Stimulated activated CD4-positive, alpha-beta T cell treated with anti-CD3 and anti-CD28 coated beads, Interleukin-15, amount 100 ng/mL, for 48 hours (primary cell): ENCODE data around the gene LRRC8C.
"Not testable (repeated sequence)": the region's sequence is repeated elsewhere in the genome, so short reads cannot be mapped to it uniquely, and the experiment has no call there.

Experiments
- DNase-seq, 2 donors: peaks; one replicate each; pipeline ENCODE4 v3.0.0-alpha.2; 2020; ENCODE audit warnings: low read depth in 2 of 2

LRRC8C gene

DNA sequence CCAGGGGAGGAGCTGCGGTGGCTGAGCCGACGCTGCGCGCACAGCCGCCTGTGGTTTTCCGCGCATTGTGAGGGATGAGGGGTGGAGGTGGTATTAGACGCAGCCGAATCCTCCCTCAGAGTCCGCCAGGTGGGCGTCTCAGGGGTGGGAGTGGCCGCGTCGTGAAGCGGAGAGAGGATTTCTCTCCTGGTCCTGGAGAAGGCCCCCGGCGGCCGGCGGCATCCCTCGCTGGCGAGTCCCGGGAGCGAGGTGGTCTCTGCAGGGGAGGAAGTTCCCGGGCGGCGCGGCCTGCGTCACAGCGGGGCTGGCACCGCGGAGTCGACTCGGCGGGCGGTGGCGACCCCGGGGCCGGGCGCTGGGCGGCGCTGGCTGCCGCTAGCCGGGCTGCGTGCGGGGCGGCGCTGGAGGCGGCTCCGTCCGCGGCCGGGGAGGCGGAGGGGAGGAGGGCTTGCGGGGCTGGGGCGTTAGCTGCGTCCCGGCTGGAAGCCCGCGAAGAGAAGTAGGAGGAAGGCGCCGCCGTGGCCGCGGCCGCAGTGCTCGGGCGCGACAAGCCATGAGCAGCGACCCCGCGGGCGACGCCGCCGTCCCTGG lies at the start of gene LRRC8C:
Gene LRRC8C (plus strand): TSS at position 464 of the 591 bp plus-strand sequence. CDS start 53,354 bp downstream, outside the sequence.
- DNase-seq = peak; percentile 65 to 81

- DNase-seq = no peak
Measured at GRCh38 chr1:89584211-89584610, 48.7 kb upstream of the LRRC8C start.

GRCh38 chr1:89584781-89585180 lies 48.1 kb upstream of the LRRC8C start:
- DNase-seq = no peak

DNA sequence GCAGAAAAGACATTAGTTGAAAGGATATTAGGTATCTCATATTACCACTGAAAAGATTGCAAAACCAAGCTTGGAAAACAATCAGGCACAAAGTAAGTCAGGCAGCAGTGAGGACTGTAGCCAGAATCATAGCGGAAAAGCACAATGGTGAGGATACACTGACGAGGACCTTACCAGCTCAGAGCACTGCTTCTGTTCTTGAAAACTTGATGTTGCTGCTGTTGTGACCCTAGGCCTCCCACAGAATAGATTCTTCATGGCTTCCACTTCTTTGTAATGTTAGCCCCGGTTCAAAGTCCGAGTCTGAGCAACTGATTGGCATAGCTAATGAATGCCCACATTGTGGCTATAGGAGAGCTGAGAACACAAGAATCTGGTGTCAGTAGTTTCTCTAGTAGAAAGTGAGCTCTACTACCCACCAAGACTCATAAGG lies 45.2 kb upstream of the LRRC8C start:
- no peak for DNase-seq

GRCh38 chr1:89588480-89588879 lies 44.4 kb upstream of the LRRC8C start:
- DNase-seq = no peak

- no peak for DNase-seq
Measured at GRCh38 chr1:89589515-89589914, 43.4 kb upstream of the LRRC8C start.

- DNase-seq = no peak
Measured at GRCh38 chr1:89590341-89591080, 42.4 kb upstream of the LRRC8C start.

DNA sequence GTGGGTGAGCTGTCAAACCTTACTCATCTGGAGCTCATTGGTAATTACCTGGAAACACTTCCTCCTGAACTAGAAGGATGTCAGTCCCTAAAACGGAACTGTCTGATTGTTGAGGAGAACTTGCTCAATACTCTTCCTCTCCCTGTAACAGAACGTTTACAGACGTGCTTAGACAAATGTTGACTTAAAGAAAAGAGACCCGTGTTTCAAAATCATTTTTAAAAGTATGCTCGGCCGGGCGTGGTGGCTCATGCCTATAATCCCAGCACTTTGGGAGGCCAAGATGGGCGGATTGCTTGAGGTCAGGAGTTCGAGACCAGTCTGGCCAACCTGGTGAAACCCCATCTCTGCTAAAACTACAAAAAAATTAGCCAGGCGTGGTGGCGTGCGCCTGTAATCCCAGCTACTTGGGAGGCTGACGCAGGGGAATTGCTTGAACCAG lies 40.0 kb upstream of the LRRC8C start:
- not testable (repeated sequence) for DNase-seq

DNA sequence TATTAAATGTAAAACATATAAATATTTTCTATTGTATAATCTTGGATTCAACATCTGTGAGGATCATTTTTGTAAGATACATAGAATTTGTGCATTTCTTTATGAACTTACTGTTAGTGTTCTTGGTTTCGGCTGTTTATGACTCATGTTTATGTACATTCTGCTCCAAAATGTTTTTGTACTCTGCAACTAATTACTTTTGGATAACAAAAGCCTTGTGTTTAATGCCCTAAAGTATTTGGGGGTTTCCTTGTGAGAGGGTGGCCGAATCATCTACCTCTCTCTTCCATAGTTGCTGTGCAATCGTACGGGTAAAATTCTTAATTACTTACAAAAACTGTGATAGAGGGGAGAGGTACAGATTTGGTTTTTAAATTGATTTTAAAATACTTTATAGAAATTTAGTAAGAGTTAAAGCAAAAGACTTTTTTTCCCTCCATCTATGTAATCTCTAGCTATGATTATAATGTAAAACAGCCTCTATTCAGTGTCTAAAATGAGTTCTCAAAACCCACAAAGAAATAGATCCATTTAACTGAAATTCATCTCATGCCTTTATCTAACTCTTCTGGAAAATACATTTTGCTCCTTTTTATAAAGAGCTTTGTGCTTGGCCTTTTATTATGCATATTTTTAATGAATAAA lies 38.7 kb upstream of the LRRC8C start:
- DNase-seq = no peak

GRCh38 chr1:89596698-89597097 lies 36.2 kb upstream of the LRRC8C start:
- no peak for DNase-seq

- no peak for DNase-seq
Measured at GRCh38 chr1:89598450-89599331, 34.2 kb upstream of the LRRC8C start.

GRCh38 chr1:89599332-89599630 lies 33.6 kb upstream of the LRRC8C start:
- DNase-seq = no peak

- DNase-seq = no peak
Measured at GRCh38 chr1:89600451-89601224, 32.3 kb upstream of the LRRC8C start.

- DNase-seq = no peak
Measured at GRCh38 chr1:89602871-89603404, 30.0 kb upstream of the LRRC8C start.

DNA sequence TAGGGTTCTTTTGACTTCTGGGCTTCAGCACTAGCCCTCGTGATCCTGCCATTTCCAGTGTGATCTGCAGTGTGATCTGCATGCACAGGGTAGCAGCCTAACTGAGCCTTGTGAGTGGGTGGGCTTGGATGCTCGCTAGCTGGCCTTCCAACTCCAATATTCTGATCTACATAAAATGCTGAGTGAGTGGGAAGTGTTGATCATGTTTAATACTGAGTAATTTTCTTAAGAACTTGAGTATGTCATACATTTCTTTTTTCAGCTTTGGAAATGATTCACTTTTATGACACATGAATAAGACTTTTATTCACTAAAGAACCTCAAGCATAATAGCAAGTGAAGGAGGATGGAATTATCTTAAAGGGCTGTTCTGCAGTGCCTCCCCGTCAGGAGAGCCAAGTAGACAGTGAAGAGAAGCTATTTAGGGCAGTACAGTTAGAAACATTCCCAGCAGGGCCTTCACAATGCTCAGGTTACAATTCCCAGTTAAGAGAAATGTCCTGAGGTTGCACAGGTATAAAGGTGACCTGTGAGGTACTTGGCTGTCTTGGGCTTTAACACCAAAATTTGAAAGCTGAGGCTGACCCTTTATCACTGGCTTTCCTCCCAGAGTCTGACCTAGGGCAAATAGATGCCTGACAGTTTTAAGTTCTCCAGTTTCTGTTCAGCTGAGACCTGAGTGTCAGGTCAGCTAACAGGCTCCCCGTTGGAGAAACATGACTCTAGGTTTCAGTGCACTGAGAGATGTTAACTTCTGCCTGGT lies 29.1 kb upstream of the LRRC8C start:
- peak; percentile 49 to 51 for DNase-seq

DNA sequence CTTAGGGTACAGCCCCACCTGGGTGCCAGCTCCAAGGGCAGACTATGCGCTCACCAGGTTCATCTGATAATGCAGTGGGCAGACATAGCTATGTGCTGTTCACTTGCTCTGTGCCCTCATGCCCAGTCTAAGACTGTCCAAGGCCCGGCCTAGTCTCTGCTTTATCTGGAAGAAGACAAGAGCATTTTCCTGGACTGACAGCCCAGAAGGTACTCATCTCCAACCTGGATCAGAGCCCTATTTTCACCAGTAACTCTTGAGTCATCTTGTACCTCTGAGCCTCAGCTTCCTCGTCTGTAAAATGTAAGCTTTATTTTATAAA lies 28.5 kb upstream of the LRRC8C start:
- peak in 1 of 2 donors; percentile 26 for DNase-seq

- no peak for DNase-seq
Measured at GRCh38 chr1:89605692-89606091, 27.2 kb upstream of the LRRC8C start.

DNA sequence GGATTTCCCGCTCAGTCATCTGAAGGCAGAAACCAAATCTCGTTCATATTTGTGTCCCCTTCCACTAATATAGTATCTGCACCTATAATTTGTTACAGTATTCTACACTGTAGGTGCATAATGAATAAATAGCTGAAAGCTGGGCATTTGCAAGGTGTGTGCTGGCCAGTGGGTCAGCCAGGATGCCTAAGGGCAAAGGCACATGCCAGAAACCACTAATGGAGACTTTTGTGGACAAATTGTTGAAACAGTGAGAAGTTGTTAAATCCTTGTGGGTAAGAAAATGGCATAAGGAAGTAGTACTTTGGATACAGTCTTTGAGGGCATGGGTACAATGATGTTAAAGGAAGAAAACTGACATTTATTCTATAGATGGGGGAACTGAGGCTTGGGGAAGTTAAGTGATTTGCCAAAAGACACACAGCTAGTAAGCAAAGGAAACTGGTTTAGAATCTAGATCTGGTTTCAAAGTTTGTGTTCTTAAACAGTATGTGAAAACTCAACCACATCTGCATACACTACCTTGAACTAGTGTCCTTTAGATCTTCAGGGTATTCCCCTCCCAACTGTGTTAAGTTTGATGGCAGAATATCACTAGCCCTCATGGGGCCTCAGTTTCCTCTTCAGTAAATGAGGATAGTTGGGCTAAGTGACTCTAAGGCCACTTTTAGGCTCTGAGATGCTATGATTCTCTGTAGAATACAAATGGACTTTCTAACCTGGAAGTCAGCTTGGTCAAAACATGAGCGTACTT lies 26.5 kb upstream of the LRRC8C start:
- no peak for DNase-seq

DNA sequence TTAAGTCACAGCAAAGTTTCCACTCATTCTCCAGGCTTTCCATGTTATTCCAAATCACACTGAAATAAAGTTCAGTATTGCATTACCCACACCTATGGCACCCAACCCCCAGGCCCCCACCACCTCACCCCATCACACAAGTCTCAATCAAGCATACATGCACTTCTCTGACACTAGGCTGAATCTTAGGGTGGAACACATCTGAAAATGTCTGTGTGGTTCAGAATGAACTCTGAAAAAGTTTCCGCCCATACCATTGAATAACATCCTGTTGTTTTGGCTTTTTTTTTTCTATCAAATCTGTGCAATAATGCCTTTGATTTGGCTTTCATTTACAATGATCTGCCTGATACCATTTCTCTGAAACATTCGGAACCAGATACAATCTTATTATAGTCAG lies 25.8 kb upstream of the LRRC8C start:
- peak in 1 of 2 donors; percentile 14 for DNase-seq
